IMR-90 (cell line): ENCODE results near the gene CAPN9. TPM values are rescaled to one million over a fixed set of nuclear protein-coding genes. Genes with fewer than 3 reads are reported as not detected.

ENCODE experiments used
- ATAC-seq: fragments of 200-7000 bp; cut with Tn5 transposase; 2 replicates; pipeline ENCODE4 v1.9.1; 2020; ENCODE audit warnings: low read depth, mild to moderate bottlenecking, moderate library complexity
- BruUV-seq: library from RNA; stranded (reverse); fragments of 400-500 nt; replicated peaks from 2 replicates; lab custom pipeline; 2021; lab: Mats Ljungman, UMichigan
- CTCF ChIA-PET: fragments of 300-600 bp; formaldehyde crosslinking; extraction: SDS; loops from one replicate; lab custom pipeline; 2021; ENCODE audit warnings: antibody characterized with exemption; lab: Yijun Ruan, JAX
- POLR2A ChIA-PET: fragments of 300-600 bp; sonication (Branson Sonifier 250); formaldehyde crosslinking; loops from one replicate; lab custom pipeline; 2022; ENCODE audit warnings: antibody characterized with exemption; ENCODE audit not compliant: unreplicated experiment; lab: Charles Lee
- DNase-seq: peaks from one replicate; pipeline ENCODE4 v3.0.0; 2013
- H2AFZ ChIP-seq: replicated peaks from 2 replicates; pipeline ENCODE3; 2013; ENCODE audit warnings: low read length, mild to moderate bottlenecking; ENCODE audit not compliant: poor library complexity
- H2AK5ac ChIP-seq: 2 replicates; pipeline ENCODE4 v1.6.1; 2013; ENCODE audit warnings: low read depth, low read length, inconsistent platforms
- H2AK9ac ChIP-seq: replicated peaks from 2 replicates; pipeline ENCODE3; 2013; ENCODE audit warnings: mild to moderate bottlenecking, low read depth, low read length, moderate library complexity; ENCODE audit not compliant: poor library complexity
- H2BK120ac ChIP-seq: 2 replicates; pipeline ENCODE4 v1.6.1; 2013; ENCODE audit warnings: low read depth, low read length, inconsistent platforms
- H2BK15ac ChIP-seq: 3 replicates; pipeline ENCODE4 v1.6.1; 2013; ENCODE audit warnings: low read depth, low read length, inconsistent platforms
- H2BK20ac ChIP-seq: 2 replicates; pipeline ENCODE4 v1.6.1; 2013; ENCODE audit warnings: low read depth, mild to moderate bottlenecking, inconsistent platforms, low read length, moderate library complexity
- H2BK5ac ChIP-seq: 2 replicates; pipeline ENCODE4 v1.6.1; 2013; ENCODE audit warnings: mild to moderate bottlenecking, low read depth, low read length, inconsistent platforms; ENCODE audit not compliant: poor library complexity, severe bottlenecking
- H3K14ac ChIP-seq: replicated peaks from 2 replicates; pipeline ENCODE4 v1.6.1; 2013; ENCODE audit warnings: low read depth, low read length, inconsistent platforms
- H3K18ac ChIP-seq: 2 replicates; pipeline ENCODE4 v1.6.1; 2013; ENCODE audit warnings: low read depth, low read length, control low read depth
- H3K23ac ChIP-seq: 2 replicates; pipeline ENCODE4 v1.6.1; 2013; ENCODE audit warnings: low read depth, low read length, inconsistent platforms
- H3K27ac ChIP-seq: 2 replicates; pipeline ENCODE4 v1.5.1; 2013; ENCODE audit warnings: mild to moderate bottlenecking, control low read depth, low read length; ENCODE audit not compliant: insufficient read depth
- H3K27me3 ChIP-seq: 2 replicates; pipeline ENCODE4 v1.6.1; 2013; ENCODE audit warnings: low read length; ENCODE audit not compliant: control insufficient read depth, insufficient read depth
- H3K36me3 ChIP-seq: 2 replicates; pipeline ENCODE4 v1.6.1; 2013; ENCODE audit warnings: low read length, mixed read lengths; ENCODE audit not compliant: control insufficient read depth, insufficient read depth
- H3K4ac ChIP-seq: 2 replicates; pipeline ENCODE4 v1.6.1; 2013; ENCODE audit warnings: low read depth, low read length, inconsistent platforms
- H3K4me1 ChIP-seq: 2 replicates; pipeline ENCODE4 v1.6.1; 2013; ENCODE audit warnings: low read length, mixed read lengths; ENCODE audit not compliant: control insufficient read depth, insufficient read depth
- H3K4me2 ChIP-seq: 2 replicates; pipeline ENCODE4 v1.6.1; 2013; ENCODE audit warnings: low read depth, mild to moderate bottlenecking, control low read depth, low read length, moderate library complexity
- H3K4me3 ChIP-seq: 2 replicates; pipeline ENCODE4 v1.5.1; 2013; ENCODE audit warnings: low read depth, mild to moderate bottlenecking, control low read depth, low read length, moderate library complexity; ENCODE audit not compliant: insufficient read depth
- H3K56ac ChIP-seq: 2 replicates; pipeline ENCODE4 v1.6.1; 2013; ENCODE audit warnings: low read length, inconsistent platforms; ENCODE audit not compliant: insufficient read depth; ENCODE audit errors: extremely low read depth
- H3K79me1 ChIP-seq, 2 experiments: 2 replicates each; pipeline ENCODE4 v1.6.1; 2013; ENCODE audit warnings: low read length in 2 of 2, inconsistent platforms in 1 of 2, low read depth in 1 of 2
- H3K9ac ChIP-seq: 2 replicates; pipeline ENCODE4 v1.6.1; 2013; ENCODE audit warnings: low read depth, low read length, control low read depth
- H3K9me1 ChIP-seq: 2 replicates; pipeline ENCODE4 v1.6.1; 2013; ENCODE audit warnings: low read length, inconsistent platforms; ENCODE audit not compliant: insufficient read depth
- H3K9me3 ChIP-seq: 2 replicates; pipeline ENCODE4 v1.6.1; 2013; ENCODE audit warnings: low read length; ENCODE audit not compliant: control insufficient read depth, insufficient read depth
- H4K20me1 ChIP-seq: 2 replicates; pipeline ENCODE4 v1.6.1; 2013; ENCODE audit warnings: low read length, inconsistent platforms; ENCODE audit not compliant: insufficient read depth
- H4K5ac ChIP-seq: 2 replicates; pipeline ENCODE4 v1.6.1; 2013; ENCODE audit warnings: mild to moderate bottlenecking, low read depth, low read length, control low read depth
- H4K8ac ChIP-seq, 2 experiments: 2 replicates each; pipeline ENCODE4 v1.6.1; 2013; ENCODE audit warnings: low read depth in 2 of 2, low read length in 2 of 2, control low read depth in 1 of 2, inconsistent platforms in 1 of 2
- H4K91ac ChIP-seq: 2 replicates; pipeline ENCODE4 v1.6.1; 2013; ENCODE audit warnings: low read depth, low read length, inconsistent platforms; ENCODE audit not compliant: insufficient read depth
- BHLHE40 ChIP-seq: fragments of 150-350 bp; IDR thresholded peaks from 2 replicates; pipeline ENCODE4 v1.6.1; 2016; ENCODE audit warnings: mild to moderate bottlenecking, low read depth, low read length
- CEBPB ChIP-seq: IDR thresholded peaks from 2 replicates; pipeline ENCODE4 v1.6.1; 2012; ENCODE audit warnings: low read depth, low read length, improper control_type of control experiment
- CHD1 ChIP-seq: IDR thresholded peaks from 2 replicates; pipeline ENCODE4 v1.6.1; 2012; ENCODE audit warnings: low read depth, low read length, improper control_type of control experiment
- FOS ChIP-seq: fragments of 150-350 bp; IDR thresholded peaks from 2 replicates; pipeline ENCODE4 v1.6.1; 2016; ENCODE audit warnings: low read depth, low read length
- MAFK ChIP-seq: IDR thresholded peaks from 2 replicates; pipeline ENCODE4 v1.6.1; 2012; ENCODE audit warnings: low read depth, low read length, improper control_type of control experiment
- MAZ ChIP-seq: IDR thresholded peaks from 2 replicates; pipeline ENCODE4 v1.6.1; 2012; ENCODE audit warnings: low read depth, mild to moderate bottlenecking, low read length, improper control_type of control experiment, moderate library complexity, borderline replicate concordance
- MXI1 ChIP-seq: IDR thresholded peaks from 2 replicates; pipeline ENCODE4 v1.6.1; 2012; ENCODE audit warnings: low read depth, mild to moderate bottlenecking, low read length, moderate library complexity, borderline replicate concordance
- NFE2L2 ChIP-seq: fragments of 150-350 bp; IDR thresholded peaks from 2 replicates; pipeline ENCODE4 v1.6.1; 2016; ENCODE audit warnings: low read depth, mild to moderate bottlenecking, low read length
- RAD21 ChIP-seq: IDR thresholded peaks from 2 replicates; pipeline ENCODE4 v1.6.1; 2012; ENCODE audit warnings: low read length, improper control_type of control experiment
- RCOR1 ChIP-seq: IDR thresholded peaks from 2 replicates; pipeline ENCODE4 v1.6.1; 2012; ENCODE audit warnings: mild to moderate bottlenecking, low read length, improper control_type of control experiment; ENCODE audit not compliant: insufficient replicate concordance
- RFX5 ChIP-seq: IDR thresholded peaks from 2 replicates; pipeline ENCODE4 v1.8.0; 2012; ENCODE audit warnings: low read depth, mild to moderate bottlenecking, low read length, moderate library complexity
- SMC3 ChIP-seq: fragments of 150-350 bp; IDR thresholded peaks from 2 replicates; pipeline ENCODE4 v1.6.1; 2016; ENCODE audit warnings: low read depth, mild to moderate bottlenecking, antibody characterized with exemption, low read length, moderate library complexity
- WGBS, 2 experiments: methylation state at CpG; one replicate each; pipeline versions ENCODE4 v1.1.5 to v1.1.7; 2013; ENCODE audit warnings: missing lambda C conversion rate in 2 of 2; ENCODE audit not compliant: insufficient read length in 1 of 2; ENCODE audit errors: extremely low coverage in 2 of 2; 5-methylcytosine and 5-hydroxymethylcytosine counted together
- dilution Hi-C: fragments of 300-500 bp; cut with HindIII; formaldehyde crosslinking; loops from one replicate; pipeline ENCODE4 v1.14.3; 2018; ENCODE audit warnings: low sequenced_read_pairs; ENCODE audit not compliant: unreplicated experiment
- in situ Hi-C: fragments of 300-500 bp; cut with MboI; formaldehyde crosslinking; loops from 3 replicates; pipeline ENCODE4 v1.14.3; 2019; ENCODE audit warnings: low sequenced_read_pairs, inconsistent platforms, mixed read lengths
- intact Hi-C: fragments of 100-400 bp; cut with micrococcal nuclease; formaldehyde crosslinking; loops from 2 replicates; pipeline ENCODE4 v1.10.0; 2022
- polyA plus RNA-seq, 3 experiments: library from polyadenylated mRNA; depleted of rRNA; stranded (reverse); fragments of >200 nt; gene quantifications; 2 replicates each; pipeline ENCODE4 v1.2.3, GENCODE V29; 2012; ENCODE audit warnings: low replicate concordance in 1 of 3
- total RNA-seq: library from RNA; depleted of rRNA; stranded (reverse); fragments of >200 nt; gene quantifications from 2 replicates; pipeline ENCODE4 v1.2.3, GENCODE V29; 2012
- TF ChIP-seq, protein P1 (sequence below): fragments of 150-350 bp; IDR thresholded peaks from 2 replicates; pipeline ENCODE4 v1.6.1; 2016; ENCODE audit warnings: low read depth, mild to moderate bottlenecking, low read length, moderate library complexity, borderline replicate concordance
- TF ChIP-seq, protein P2 (sequence below): conservative IDR thresholded peaks from 2 replicates; pipeline ENCODE4 v1.5.1; 2012; ENCODE audit warnings: mild to moderate bottlenecking, low read depth, low read length, improper control_type of control experiment

The CAPN9 gene
- total and polyA plus RNA-seq, 2 of the 4 experiments (the other 2 are of a cell fraction): not detected

DNA sequence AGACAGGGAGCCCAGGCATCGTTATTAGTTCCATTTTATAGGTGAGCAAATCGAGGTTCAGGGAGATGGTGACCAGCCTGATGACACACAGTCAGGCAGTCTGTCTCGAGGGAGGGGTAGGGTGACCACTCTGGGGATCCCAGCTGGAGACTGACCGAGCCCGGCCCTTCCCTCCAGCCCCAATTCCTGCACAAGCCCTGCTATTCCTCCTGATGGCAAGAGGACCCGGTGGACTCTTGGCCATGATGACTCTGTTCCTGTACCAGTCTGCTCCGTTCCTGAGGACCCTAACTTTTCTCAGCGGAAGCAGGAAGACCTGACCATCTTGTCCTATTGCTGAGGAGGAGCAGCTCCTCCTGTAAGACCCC, 33.7 kb upstream of the CAPN9 start:
- Histone ChIP-seq H2AK9ac (no peak overlapping the region), H2AK5ac (no peak overlapping the region; the same call in 1 of the 2 replicates), H3K9me1 (peaks cover 4% of the 10 kb centered on the region; the same call in 1 of the 2 replicates), H3K9me3 (no peaks in the 10 kb centered on the region), H3K36me3 (no peaks in the 10 kb centered on the region), H2BK20ac (peak overlapping the region; percentile 36; the same call in 1 of the 2 replicates), H2BK15ac (no peak overlapping the region), H4K8ac (peak overlapping the region in 1 of 2 experiments; percentile 24; a peak in 1 of 4 replicates), H2BK120ac (no peak overlapping the region), H3K27ac (no peak overlapping the region), H4K91ac (no peak overlapping the region), H3K56ac (no peak overlapping the region), H3K27me3 (peaks cover 2% of the 10 kb centered on the region; the same call in 1 of the 2 replicates), H2AFZ (peak overlapping the region; percentile 67), H3K14ac (0 out of 2 replicates have a peak overlapping the region, but pooled peaks have one; percentile 37), H3K79me1 (no peaks in the 10 kb centered on the region), H3K4me3 (no peak overlapping the region), H3K4me1 (peaks cover 11% of the 10 kb centered on the region), H3K18ac (peak overlapping the region; percentile 6; the same call in 1 of the 2 replicates), H3K4me2 (peak overlapping the region; percentile 15; the same call in 1 of the 2 replicates), H3K4ac (peak overlapping the region; percentile 75), H3K9ac (no peak overlapping the region), H2BK5ac (no peak overlapping the region), H4K20me1 (no peaks in the 10 kb centered on the region), H4K5ac (no peak overlapping the region; the same call in 1 of the 2 replicates), H3K23ac (no peak overlapping the region)
- dilution Hi-C loops (no loop called here), intact Hi-C loops (loop anchor here (5.0 kb wide), 1 partner anchor 39 kb away; no protein-coding TSS in a partner anchor), in situ Hi-C loops (no loop called here)
- BruUV-seq: no TSS peak
- ChIA-PET POLR2A (no interaction called here), CTCF (interaction anchor here (1.2 to 1.6 kb wide), 2 partner anchors 51 to 59 kb away, joined by 3 read pairs; no protein-coding TSS in a partner anchor)
- no CpG with 5 or more reads among the region's 8 CpGs for WGBS, 2 experiments
- no peak for ATAC-seq
- DNase-seq: no peak
- TF ChIP-seq FOS (no peak), MAZ (no peak), CEBPB (no peak), RFX5 (no peak), CHD1 (no peak), RCOR1 (no peak), RAD21 (no peak), BHLHE40 (no peak), NFE2L2 (no peak), MAFK (no peak), SMC3 (no peak), MXI1 (no peak)
- TF ChIP-seq, protein P1, sequence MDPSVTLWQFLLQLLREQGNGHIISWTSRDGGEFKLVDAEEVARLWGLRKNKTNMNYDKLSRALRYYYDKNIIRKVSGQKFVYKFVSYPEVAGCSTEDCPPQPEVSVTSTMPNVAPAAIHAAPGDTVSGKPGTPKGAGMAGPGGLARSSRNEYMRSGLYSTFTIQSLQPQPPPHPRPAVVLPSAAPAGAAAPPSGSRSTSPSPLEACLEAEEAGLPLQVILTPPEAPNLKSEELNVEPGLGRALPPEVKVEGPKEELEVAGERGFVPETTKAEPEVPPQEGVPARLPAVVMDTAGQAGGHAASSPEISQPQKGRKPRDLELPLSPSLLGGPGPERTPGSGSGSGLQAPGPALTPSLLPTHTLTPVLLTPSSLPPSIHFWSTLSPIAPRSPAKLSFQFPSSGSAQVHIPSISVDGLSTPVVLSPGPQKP: no peak
- TF ChIP-seq, protein P2, sequence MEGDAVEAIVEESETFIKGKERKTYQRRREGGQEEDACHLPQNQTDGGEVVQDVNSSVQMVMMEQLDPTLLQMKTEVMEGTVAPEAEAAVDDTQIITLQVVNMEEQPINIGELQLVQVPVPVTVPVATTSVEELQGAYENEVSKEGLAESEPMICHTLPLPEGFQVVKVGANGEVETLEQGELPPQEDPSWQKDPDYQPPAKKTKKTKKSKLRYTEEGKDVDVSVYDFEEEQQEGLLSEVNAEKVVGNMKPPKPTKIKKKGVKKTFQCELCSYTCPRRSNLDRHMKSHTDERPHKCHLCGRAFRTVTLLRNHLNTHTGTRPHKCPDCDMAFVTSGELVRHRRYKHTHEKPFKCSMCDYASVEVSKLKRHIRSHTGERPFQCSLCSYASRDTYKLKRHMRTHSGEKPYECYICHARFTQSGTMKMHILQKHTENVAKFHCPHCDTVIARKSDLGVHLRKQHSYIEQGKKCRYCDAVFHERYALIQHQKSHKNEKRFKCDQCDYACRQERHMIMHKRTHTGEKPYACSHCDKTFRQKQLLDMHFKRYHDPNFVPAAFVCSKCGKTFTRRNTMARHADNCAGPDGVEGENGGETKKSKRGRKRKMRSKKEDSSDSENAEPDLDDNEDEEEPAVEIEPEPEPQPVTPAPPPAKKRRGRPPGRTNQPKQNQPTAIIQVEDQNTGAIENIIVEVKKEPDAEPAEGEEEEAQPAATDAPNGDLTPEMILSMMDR: no peak
